AG10803 (cell line): ENCODE measurements around the gene AQP7.

Experiments used
- DNase-seq: peaks from one replicate; pipeline ENCODE4 v3.0.0; 2010; ENCODE audit warnings: low read depth
- H3K4me3 ChIP-seq: 2 replicates; pipeline ENCODE4 v1.5.1; 2011; ENCODE audit warnings: mild to moderate bottlenecking, low read length, control low read depth
- CTCF ChIP-seq: conservative IDR thresholded peaks from 2 replicates; pipeline ENCODE4 v1.5.1; 2011; ENCODE audit warnings: mild to moderate bottlenecking, low read length, control low read depth, inconsistent platforms

The AQP7 gene

GRCh38 chr9:33438926-33439680, 36.7 kb upstream of the AQP7 start:
- no peak overlapping the region for H3K4me3 ChIP-seq
- TF ChIP-seq CTCF: no peak
- DNase-seq: no peak

- no peak overlapping the region for H3K4me3 ChIP-seq
- no peak for DNase-seq
- TF ChIP-seq CTCF: no peak
Measured at GRCh38 chr9:33437898-33438297, 35.5 kb upstream of the AQP7 start.

- no peak overlapping the region for H3K4me3 ChIP-seq
- DNase-seq: no peak
- no peak for TF ChIP-seq CTCF
Measured at GRCh38 chr9:33437205-33437604, 34.8 kb upstream of the AQP7 start.

GRCh38 chr9:33436445-33436844, 34.1 kb upstream of the AQP7 start:
- no peak for TF ChIP-seq CTCF
- no peak overlapping the region for H3K4me3 ChIP-seq
- DNase-seq: no peak

- no peak for TF ChIP-seq CTCF
- peak; percentile 44 for DNase-seq
- H3K4me3 ChIP-seq: no peak overlapping the region
Measured at GRCh38 chr9:33435821-33436277, 33.5 kb upstream of the AQP7 start.

- no peak for TF ChIP-seq CTCF
- DNase-seq: no peak
- no peak overlapping the region for H3K4me3 ChIP-seq
Measured at GRCh38 chr9:33434317-33435105, 32.1 kb upstream of the AQP7 start.

- no peak for DNase-seq
- TF ChIP-seq CTCF: no peak
- no peak overlapping the region for H3K4me3 ChIP-seq
Measured at GRCh38 chr9:33433871-33434270, 31.5 kb upstream of the AQP7 start.
